HL-60/S4 treated with phorbol 12-myristate 13-acetate at 8.2 ng/mL for 4 days and 3 days (cell line): ENCODE results near the gene SMARCAD1.

ENCODE experiments used
- in situ Hi-C: fragments of 300-500 bp; cut with MboI; formaldehyde crosslinking; loops from 2 replicates; pipeline ENCODE4 v1.15.0; 2022; ENCODE audit warnings: low sequenced_read_pairs

Gene SMARCAD1, protein sequence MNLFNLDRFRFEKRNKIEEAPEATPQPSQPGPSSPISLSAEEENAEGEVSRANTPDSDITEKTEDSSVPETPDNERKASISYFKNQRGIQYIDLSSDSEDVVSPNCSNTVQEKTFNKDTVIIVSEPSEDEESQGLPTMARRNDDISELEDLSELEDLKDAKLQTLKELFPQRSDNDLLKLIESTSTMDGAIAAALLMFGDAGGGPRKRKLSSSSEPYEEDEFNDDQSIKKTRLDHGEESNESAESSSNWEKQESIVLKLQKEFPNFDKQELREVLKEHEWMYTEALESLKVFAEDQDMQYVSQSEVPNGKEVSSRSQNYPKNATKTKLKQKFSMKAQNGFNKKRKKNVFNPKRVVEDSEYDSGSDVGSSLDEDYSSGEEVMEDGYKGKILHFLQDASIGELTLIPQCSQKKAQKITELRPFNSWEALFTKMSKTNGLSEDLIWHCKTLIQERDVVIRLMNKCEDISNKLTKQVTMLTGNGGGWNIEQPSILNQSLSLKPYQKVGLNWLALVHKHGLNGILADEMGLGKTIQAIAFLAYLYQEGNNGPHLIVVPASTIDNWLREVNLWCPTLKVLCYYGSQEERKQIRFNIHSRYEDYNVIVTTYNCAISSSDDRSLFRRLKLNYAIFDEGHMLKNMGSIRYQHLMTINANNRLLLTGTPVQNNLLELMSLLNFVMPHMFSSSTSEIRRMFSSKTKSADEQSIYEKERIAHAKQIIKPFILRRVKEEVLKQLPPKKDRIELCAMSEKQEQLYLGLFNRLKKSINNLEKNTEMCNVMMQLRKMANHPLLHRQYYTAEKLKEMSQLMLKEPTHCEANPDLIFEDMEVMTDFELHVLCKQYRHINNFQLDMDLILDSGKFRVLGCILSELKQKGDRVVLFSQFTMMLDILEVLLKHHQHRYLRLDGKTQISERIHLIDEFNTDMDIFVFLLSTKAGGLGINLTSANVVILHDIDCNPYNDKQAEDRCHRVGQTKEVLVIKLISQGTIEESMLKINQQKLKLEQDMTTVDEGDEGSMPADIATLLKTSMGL

GRCh38 chr4:94207469-94208224 lies at the start of gene SMARCAD1:
SMARCAD1 (plus strand) TSS chr4:94207865; CDS start chr4:94208395, 530 bp downstream.
- in situ Hi-C loops, result no loop called here

DNA sequence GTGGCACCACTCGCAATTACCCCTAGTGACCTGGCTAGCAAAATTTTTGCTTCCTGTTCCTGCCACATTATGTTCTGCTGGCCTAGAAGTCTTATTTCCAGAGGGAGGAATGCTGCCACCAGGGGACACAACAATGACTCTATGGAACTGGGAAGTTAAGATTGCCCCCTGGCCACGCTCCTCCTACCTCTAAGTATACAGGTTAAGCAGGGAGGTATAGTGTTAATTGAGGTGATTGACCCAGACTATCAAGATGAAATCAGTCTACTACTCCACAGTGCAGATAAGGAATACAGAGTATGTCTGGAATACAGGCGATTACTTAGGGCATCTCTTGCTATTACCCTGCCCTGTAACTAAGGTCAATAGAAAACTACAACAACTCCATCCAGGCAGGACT lies 48.8 kb upstream of the SMARCAD1 start:
- in situ Hi-C loops, result no loop called here

GRCh38 chr4:94159790-94160189 lies 47.9 kb upstream of the SMARCAD1 start:
- in situ Hi-C loops, result no loop called here

DNA sequence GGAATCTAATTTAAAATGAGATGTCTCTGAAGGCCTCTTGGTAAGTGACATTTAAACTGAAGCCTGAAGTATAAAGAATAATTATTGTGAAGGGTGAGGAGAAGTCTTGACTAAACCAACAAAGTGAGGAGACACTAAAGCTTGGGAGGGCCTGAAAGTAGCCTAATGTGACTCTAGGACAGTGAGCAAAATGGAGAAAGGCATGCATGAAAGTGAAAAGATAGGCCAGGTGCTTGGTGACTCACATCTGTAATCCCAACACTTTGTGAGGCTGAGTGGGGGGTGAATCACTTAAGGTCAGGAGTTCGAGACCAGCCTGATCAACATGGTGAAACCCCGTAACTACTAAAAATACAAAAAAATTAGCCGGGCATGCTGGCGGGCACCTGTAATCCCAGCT lies 46.9 kb upstream of the SMARCAD1 start:
- in situ Hi-C loops, result no loop called here

GRCh38 chr4:94165256-94165655 lies 42.4 kb upstream of the SMARCAD1 start:
- in situ Hi-C loops, result no loop called here

DNA sequence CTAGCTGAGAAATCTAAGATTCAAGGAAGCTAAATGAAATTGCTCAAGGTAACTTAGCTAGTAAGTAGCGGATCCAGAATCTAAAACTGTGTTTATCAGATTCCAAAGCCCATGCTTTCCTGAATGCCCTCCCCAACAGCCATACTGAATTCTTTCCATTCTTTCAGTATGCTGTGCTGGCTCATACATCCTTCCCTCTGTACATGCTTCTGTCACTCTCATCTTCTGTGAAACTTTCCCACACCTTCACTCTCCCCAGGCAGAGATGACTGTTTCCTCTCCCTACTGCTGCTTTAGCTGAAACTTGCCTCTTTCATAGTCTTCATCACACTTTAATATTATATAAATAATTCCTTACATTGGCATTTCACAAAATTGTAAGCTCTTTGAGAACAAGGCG lies 39.3 kb upstream of the SMARCAD1 start:
- in situ Hi-C loops, result no loop called here

DNA sequence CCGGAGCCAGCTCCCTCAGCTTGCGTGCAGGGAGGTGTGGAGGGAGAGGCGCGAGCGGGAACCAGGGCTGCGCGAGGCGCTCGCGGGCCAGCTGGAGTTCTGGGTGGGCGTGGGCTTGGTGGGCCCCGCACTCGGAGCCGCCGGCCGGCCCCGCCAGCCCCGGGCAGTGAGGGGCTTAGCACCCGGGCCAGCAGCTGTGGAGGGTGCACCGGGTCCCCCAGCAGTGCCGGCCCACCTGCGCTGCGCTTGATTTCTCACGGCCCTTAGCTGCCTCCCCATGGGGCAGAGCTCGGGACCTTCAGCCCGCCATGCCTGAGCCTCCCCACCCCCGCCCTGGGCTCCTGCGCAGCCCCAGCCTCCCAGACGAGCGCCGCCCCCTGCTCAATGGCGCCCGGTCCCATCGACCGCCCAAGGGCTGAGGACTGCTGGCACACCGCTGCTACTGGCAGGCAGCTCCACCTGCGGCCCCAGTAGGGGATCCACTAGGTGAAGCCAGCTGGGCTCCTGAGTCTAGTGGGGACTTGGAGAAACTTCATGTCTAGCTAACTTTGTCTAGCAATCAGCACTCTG lies 37.8 kb upstream of the SMARCAD1 start:
- in situ Hi-C loops, result no loop called here

DNA sequence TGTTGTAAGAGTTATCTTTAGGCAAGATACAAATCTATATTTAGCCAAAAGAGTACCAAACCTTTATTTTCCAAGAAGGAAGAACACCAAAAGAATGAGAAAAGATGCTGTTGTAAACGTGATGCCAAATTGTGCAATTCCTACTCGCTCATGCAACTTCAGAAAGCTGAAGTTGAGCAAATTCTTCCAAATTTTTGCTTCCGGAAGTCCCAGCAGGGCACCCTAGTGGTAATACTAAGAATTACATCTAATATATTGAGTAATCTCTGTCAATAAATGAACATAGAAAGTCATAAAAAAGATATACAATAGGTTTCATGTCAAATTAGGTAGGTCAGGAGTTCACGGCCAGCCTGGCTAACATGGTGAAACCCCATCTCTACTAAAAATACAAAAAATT lies 36.0 kb upstream of the SMARCAD1 start:
- in situ Hi-C loops, result no loop called here

DNA sequence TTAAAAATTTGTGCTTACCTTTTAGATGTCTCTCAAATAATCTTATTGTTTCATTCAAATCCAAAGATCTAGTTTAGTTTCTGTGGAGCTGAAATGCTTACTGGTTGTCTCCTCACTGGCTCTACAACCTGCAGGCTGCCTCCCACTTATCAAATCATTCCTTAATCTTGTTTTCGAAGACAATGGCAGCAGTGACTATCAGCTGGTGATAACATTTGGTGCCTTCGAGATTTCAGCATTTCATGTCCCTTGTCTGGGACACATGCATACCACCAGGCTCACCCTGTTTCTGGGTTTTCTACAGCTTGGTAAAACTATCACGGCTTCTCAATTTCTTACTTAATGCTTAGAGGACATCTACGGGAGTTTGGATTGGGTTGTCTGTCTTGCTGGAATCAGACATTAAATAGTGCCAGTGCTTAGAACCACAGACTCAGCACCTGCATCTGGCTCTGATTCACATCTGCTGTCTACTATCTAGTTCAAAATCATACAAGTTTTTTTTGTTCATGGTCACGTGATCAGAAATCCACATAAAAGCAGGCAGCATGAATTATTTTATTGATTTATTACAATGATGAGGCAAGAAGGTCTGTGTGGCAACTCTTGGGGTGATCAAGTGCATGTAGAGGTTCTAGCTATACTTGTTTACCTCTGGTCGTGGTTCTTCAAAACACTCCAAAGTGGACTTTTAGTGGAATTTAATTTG lies 32.0 kb upstream of the SMARCAD1 start:
- in situ Hi-C loops, result no loop called here

DNA sequence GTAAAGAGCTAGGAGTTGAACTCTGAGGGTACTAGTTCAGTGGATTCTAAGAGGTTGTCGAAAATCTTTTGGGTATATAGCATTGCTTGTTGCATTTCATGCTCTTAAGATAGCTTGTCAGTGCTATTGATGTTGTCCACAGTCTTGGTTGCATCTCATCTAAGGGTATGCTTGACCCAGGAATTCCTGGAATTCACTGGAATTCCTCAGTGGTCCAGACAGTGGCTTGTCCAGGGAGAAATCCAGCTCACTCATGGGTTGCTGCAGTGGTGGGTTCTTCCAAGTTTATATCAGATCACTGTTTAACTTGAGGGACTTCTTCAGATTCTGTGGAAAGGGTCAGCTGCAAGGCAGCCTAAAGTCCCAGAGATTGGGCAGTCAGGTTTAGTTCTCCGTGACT lies 29.8 kb upstream of the SMARCAD1 start:
- in situ Hi-C loops, result no loop called here

- in situ Hi-C loops, result no loop called here
Measured at GRCh38 chr4:94181815-94182214, 25.9 kb upstream of the SMARCAD1 start.

DNA sequence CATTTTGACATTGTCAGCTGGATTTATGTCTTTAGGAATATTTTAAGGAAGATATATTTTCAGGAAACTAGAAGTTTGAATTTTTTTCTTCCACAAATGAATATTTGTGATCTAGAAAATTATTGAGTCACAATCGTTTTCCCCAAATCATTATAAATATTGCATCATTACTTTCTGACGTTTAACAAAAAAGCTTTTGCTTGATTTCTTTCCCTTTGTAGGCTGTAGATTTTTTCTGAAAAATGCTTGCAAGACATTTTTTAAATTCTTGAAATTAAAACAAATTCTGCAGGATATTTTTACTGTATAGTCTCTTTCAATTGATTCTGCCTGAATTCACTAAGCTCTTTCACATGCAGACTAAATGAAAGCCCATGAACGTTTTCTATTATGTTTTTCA lies 4.9 kb upstream of the SMARCAD1 start:
- in situ Hi-C loops, result no loop called here

DNA sequence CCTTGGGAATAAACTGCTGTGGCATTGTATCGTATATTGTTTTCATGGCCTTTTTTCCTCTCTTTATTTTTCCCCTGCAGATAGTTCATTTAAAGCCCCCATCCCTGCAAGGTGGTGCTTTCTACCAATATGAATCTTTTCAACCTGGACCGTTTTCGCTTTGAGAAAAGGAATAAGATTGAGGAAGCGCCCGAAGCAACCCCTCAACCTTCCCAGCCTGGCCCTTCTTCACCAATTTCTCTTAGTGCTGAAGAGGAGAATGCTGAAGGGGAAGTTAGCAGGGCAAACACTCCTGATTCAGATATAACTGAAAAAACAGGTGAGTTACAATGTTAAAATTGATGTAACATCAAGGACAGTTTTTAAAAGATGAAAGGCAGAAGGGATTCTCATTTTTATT lies 601 bp downstream of the SMARCAD1 start:
- in situ Hi-C loops, result no loop called here

- in situ Hi-C loops, result no loop called here
Measured at GRCh38 chr4:94208918-94209317, 1.3 kb downstream of the SMARCAD1 start.

- in situ Hi-C loops, result no loop called here
Measured at GRCh38 chr4:94211861-94212260, 4.2 kb downstream of the SMARCAD1 start.

DNA sequence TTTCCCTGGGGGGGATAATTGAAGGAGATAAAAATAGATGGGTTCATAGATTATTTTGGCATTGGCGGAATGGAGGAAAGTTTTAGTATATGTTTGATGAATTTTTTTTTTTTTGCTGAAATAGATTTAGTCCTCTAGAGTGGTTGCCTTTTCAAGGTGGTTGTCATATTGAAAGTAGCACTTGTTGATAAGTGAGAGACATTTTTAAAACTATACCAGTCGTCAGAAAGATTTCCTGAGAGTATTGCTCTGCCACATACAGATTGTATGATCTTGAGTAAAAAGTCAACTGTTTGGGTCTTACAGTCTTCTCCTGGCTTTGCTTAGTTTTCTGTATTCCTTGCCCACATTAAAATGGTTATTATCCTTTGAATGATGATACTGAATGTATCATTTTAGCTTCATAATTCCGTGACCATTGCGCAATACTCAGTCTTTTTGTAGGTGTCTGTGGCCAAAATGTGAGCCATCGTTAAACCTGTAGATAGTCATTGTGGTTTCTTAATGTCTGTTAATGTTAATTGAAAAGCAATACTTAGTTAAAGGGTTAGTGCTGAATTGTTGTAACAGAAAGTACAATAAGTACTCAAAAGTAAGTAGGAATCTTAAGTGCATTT lies 7.1 kb downstream of the SMARCAD1 start:
- in situ Hi-C loops, result no loop called here

- in situ Hi-C loops, result no loop called here
Measured at GRCh38 chr4:94216394-94216793, 8.7 kb downstream of the SMARCAD1 start.

GRCh38 chr4:94219402-94219801 lies 11.7 kb downstream of the SMARCAD1 start:
- in situ Hi-C loops, result no loop called here

DNA sequence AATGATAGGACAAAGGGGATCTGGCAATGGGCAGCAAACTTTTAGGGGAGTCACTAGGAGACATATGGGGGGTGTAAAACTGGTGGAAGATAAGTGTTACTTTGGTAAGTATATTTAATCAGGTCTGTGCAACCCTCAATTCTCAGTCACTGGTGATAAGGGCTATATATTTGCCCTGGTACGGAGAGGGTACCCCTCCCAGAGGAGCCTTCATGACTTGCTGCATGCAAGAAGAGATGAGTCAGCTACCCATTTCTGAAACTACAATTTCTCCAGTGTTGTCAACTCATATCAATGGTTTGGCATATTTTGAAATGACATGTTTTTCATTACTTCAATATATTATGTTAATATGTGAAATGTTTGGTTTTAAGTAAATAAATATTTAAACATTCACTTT lies 14.3 kb downstream of the SMARCAD1 start:
- in situ Hi-C loops, result no loop called here

GRCh38 chr4:94225449-94225848 lies 17.8 kb downstream of the SMARCAD1 start:
- in situ Hi-C loops, result no loop called here
